K562 (cell line): ENCODE measurements around the gene STING1. TPM values are rescaled to one million over a fixed set of nuclear protein-coding genes. Genes with fewer than 3 reads are reported as not detected.

Experiments used
- ATAC-seq: fragments of 200-7000 bp; cut with Tn5 transposase; 3 replicates; pipeline ENCODE4 v1.9.1; 2020; ENCODE audit warnings: moderate library complexity
- BruUV-seq: library from RNA; stranded (reverse); fragments of 400-500 nt; replicated peaks from 2 replicates; lab custom pipeline; 2021; lab: Mats Ljungman, UMichigan
- CTCF ChIA-PET: fragments of 300-600 bp; formaldehyde crosslinking; extraction: SDS; loops from one replicate; lab custom pipeline; 2021; ENCODE audit warnings: low intra/inter-chr PET ratio; lab: Yijun Ruan, JAX
- POLR2A ChIA-PET: fragments of 300-600, 350-650 bp; sonication (Branson Sonifier 250); formaldehyde crosslinking; extraction: SDS; loops from one replicate; lab custom pipeline; 2021; ENCODE audit warnings: antibody characterized with exemption, inconsistent platforms; lab: Yijun Ruan, JAX
- DNase-seq, 4 experiments: peaks; one replicate each; pipeline versions ENCODE4 v3.0.0 to v3.0.0-alpha.2; 2011 to 2018; ENCODE audit warnings: low spot score in 3 of 4, mixed read lengths in 3 of 4; ENCODE audit errors: extremely low read depth in 1 of 4
- FAIRE-seq: peaks from 2 replicates; lab custom pipeline; 2011; peaks lifted over from hg19 to GRCh38; lab: Jason Lieb, UNC
- H2AFZ ChIP-seq: 2 replicates; pipeline ENCODE4 v1.6.0; 2011; ENCODE audit warnings: low read depth, low read length, control low read depth, inconsistent platforms
- H3K27ac ChIP-seq: fragments of 200-600 bp; 3 replicates; pipeline ENCODE4 v1.8.0; 2011; ENCODE audit warnings: low read depth, mild to moderate bottlenecking, control low read depth, inconsistent platforms, low read length, moderate library complexity, mixed read lengths; ENCODE audit errors: extremely low read depth
- H3K27me3 ChIP-seq, 2 experiments: fragments of 300-600 bp in 1 of 2; 2 replicates in 1 of 2; 3 replicates in 1 of 2; pipeline versions ENCODE4 v1.6.0 to v1.8.0; 2011; ENCODE audit warnings: inconsistent platforms in 2 of 2, low read length in 2 of 2, mild to moderate bottlenecking in 1 of 2, mixed read lengths in 1 of 2, moderate library complexity in 1 of 2; ENCODE audit not compliant: control insufficient read depth in 2 of 2, insufficient read depth in 2 of 2
- H3K36me3 ChIP-seq: fragments of 300-600 bp; 3 replicates; pipeline ENCODE4 v1.8.0; 2011; ENCODE audit warnings: mild to moderate bottlenecking, low read length, inconsistent platforms; ENCODE audit not compliant: control insufficient read depth, insufficient read depth
- H3K4me1 ChIP-seq, 2 experiments: fragments of 200-600 bp in 1 of 2; replicated peaks in 1 of 2; 2 replicates in 1 of 2; 3 replicates in 1 of 2; pipeline versions ENCODE4 v1.5.1 to v1.8.0; 2011; ENCODE audit warnings: inconsistent platforms in 2 of 2, low read length in 2 of 2, mild to moderate bottlenecking in 1 of 2, mixed read lengths in 1 of 2, moderate library complexity in 1 of 2; ENCODE audit not compliant: control insufficient read depth in 2 of 2, insufficient read depth in 2 of 2
- H3K4me2 ChIP-seq: 2 replicates; pipeline ENCODE4 v1.6.1; 2011; ENCODE audit warnings: low read length, control low read depth, inconsistent platforms, mixed read lengths; ENCODE audit not compliant: insufficient read depth
- H3K4me3 ChIP-seq: fragments of 200-600 bp; sonication (generic), shearing (Covaris generic); 2 replicates; pipeline ENCODE4 v1.5.1; 2016; ENCODE audit warnings: control low read depth, inconsistent platforms
- H3K79me2 ChIP-seq: fragments of 200-600 bp; 3 replicates; pipeline ENCODE4 v1.8.0; 2011; ENCODE audit warnings: low read length, inconsistent platforms; ENCODE audit not compliant: control insufficient read depth, insufficient read depth
- H3K9ac ChIP-seq, 2 experiments: 2 replicates each; pipeline versions ENCODE4 v1.6.0 to v1.6.1; 2011; ENCODE audit warnings: low read depth in 2 of 2, low read length in 2 of 2, control low read depth in 1 of 2, inconsistent platforms in 1 of 2, mild to moderate bottlenecking in 1 of 2, mixed read lengths in 1 of 2; ENCODE audit not compliant: insufficient read depth in 1 of 2
- H3K9me1 ChIP-seq: one replicate; pipeline ENCODE4 v1.6.0; 2011; ENCODE audit warnings: inconsistent platforms, mild to moderate bottlenecking, low read length, moderate library complexity; ENCODE audit not compliant: control insufficient read depth, insufficient read depth
- H3K9me3 ChIP-seq: replicated peaks from 2 replicates; pipeline ENCODE4 v1.5.1; 2011; ENCODE audit warnings: low read depth, low read length, inconsistent platforms; ENCODE audit not compliant: control insufficient read depth, insufficient read depth
- H4K20me1 ChIP-seq: replicated peaks from 2 replicates; pipeline ENCODE4 v1.6.1; 2011; ENCODE audit warnings: low read length, inconsistent platforms, mixed read lengths; ENCODE audit not compliant: control insufficient read depth, insufficient read depth
- ASH1L ChIP-seq: fragments of 450-650 bp; IDR thresholded peaks from 2 replicates; pipeline ENCODE4 v1.6.1; 2018; ENCODE audit warnings: borderline replicate concordance, mild to moderate bottlenecking, low read depth; ENCODE audit not compliant: partially characterized antibody
- BDP1 ChIP-seq: IDR thresholded peaks from 3 replicates; pipeline ENCODE4 v1.6.1; 2011; ENCODE audit not compliant: insufficient read length, insufficient read depth
- BRD4 ChIP-seq: fragments of 200-600 bp; sonication (generic); IDR thresholded peaks from 2 replicates; pipeline ENCODE4 v1.6.1; 2017; ENCODE audit warnings: inconsistent platforms
- FOXA3 ChIP-seq, 2 experiments: fragments of 450-650 bp in 1 of 2; sonication (generic) in 1 of 2; formaldehyde crosslinking; IDR thresholded peaks in 1 of 2; conservative IDR thresholded peaks in 1 of 2; 2 replicates each; pipeline versions ENCODE4 v1.4.0 to v1.8.0; 2020 to 2022; ENCODE audit warnings: mild to moderate bottlenecking in 2 of 2, missing genetic modification reagents in 1 of 2
- HDAC2 ChIP-seq: fragments of 450-650 bp; IDR thresholded peaks from 2 replicates; pipeline ENCODE4 v1.6.1; 2016; ENCODE audit warnings: mild to moderate bottlenecking
- PHB2 ChIP-seq: fragments of 450-650 bp; IDR thresholded peaks from 2 replicates; pipeline ENCODE4 v1.6.1; 2017; ENCODE audit warnings: low read depth
- SMARCE1 ChIP-seq: fragments of 450-650 bp; IDR thresholded peaks from 2 replicates; pipeline ENCODE4 v1.7.1; 2016; ENCODE audit warnings: mild to moderate bottlenecking
- TAL1 ChIP-seq: fragments of 450-650 bp; IDR thresholded peaks from 2 replicates; pipeline ENCODE4 v1.6.1; 2016; ENCODE audit warnings: mild to moderate bottlenecking
- TFAP4 ChIP-seq: sonication (generic); formaldehyde crosslinking; IDR thresholded peaks from 2 replicates; pipeline ENCODE4 v1.8.0; 2022; ENCODE audit warnings: missing genetic modification reagents, mild to moderate bottlenecking, moderate library complexity, borderline replicate concordance
- ZBTB5 ChIP-seq: fragments of 450-650 bp; IDR thresholded peaks from 2 replicates; pipeline ENCODE4 v1.6.1; 2017; ENCODE audit warnings: antibody characterized with exemption
- ZC3H11A ChIP-seq: IDR thresholded peaks from 2 replicates; pipeline ENCODE4 v1.6.1; 2012; ENCODE audit warnings: low read depth, low read length, improper control_type of control experiment
- ZNF384 ChIP-seq: IDR thresholded peaks from 2 replicates; pipeline ENCODE4 v1.6.1; 2012; ENCODE audit warnings: low read depth, low read length, improper control_type of control experiment
- ZNF518B ChIP-seq: fragments of 250-450 bp; sonication (Bioruptor Pico); IDR thresholded peaks from 2 replicates; pipeline ENCODE4 v1.5.0; 2021; ENCODE audit warnings: mild to moderate bottlenecking, moderate library complexity
- WGBS: fragments of 100-300 bp; shearing (Covaris generic); methylation state at CpG from one replicate; pipeline ENCODE4 v1.1.6; 2016; ENCODE audit warnings: low coverage, mixed read lengths; ENCODE audit not compliant: insufficient coverage; ENCODE audit errors: missing lambda C conversion rate; 5-methylcytosine and 5-hydroxymethylcytosine counted together
- in situ Hi-C: fragments of 300-500 bp; cut with MboI; formaldehyde crosslinking; loops from 4 replicates; pipeline ENCODE4 v1.15.0; 2018; ENCODE audit warnings: inconsistent platforms, mixed read lengths
- intact Hi-C: fragments of 100-400 bp; cut with micrococcal nuclease; formaldehyde crosslinking; loops from 2 replicates; pipeline ENCODE4 v1.14.2; 2022
- polyA plus RNA-seq, 8 experiments: library from polyadenylated mRNA; depleted of rRNA in 4 of 8; stranded (reverse) in 5 of 8; unstranded in 3 of 8; fragments of >200 nt; fragmentation: Nextera tagmentation in 2 of 8; fragmentation: Illumina TruSeq in 1 of 8; extraction: Ambion mirVana in 2 of 8; extraction: Trizol in 1 of 8; gene quantifications; 2 replicates each; pipeline versions ENCODE4 v1.2.1 to v1.2.3, GENCODE V29; 2011 to 2014; ENCODE audit warnings: inconsistent platforms in 1 of 8, missing spikeins in 1 of 8
- total RNA-seq, 7 experiments: library from RNA; depleted of rRNA in 6 of 7; stranded (reverse); fragments of >200 nt in 6 of 7; fragmentation: Illumina TruSeq in 2 of 7; extraction: Trizol in 2 of 7; gene quantifications; 2 replicates each; pipeline versions ENCODE4 v1.2.1 to v1.2.3, GENCODE V29; 2011 to 2021; ENCODE audit warnings: low replicate concordance in 1 of 7
- TF ChIP-seq, protein P1 (sequence below): fragments of 450-650 bp; IDR thresholded peaks from 2 replicates; pipeline ENCODE4 v1.6.1; 2016; ENCODE audit warnings: low read depth, mild to moderate bottlenecking, moderate library complexity
- TF ChIP-seq, protein P2 (sequence below): fragments of 450-650 bp; IDR thresholded peaks from 2 replicates; pipeline ENCODE4 v1.6.1; 2018; ENCODE audit warnings: mild to moderate bottlenecking, low read depth; ENCODE audit not compliant: partially characterized antibody

STING1 gene
- total and polyA plus RNA-seq, 9 of the 15 experiments (the other 6 are each of a cell fraction or from before 2014, with no cell fraction given), result 20.8 to 69.1 (median 44.7) TPM

DNA sequence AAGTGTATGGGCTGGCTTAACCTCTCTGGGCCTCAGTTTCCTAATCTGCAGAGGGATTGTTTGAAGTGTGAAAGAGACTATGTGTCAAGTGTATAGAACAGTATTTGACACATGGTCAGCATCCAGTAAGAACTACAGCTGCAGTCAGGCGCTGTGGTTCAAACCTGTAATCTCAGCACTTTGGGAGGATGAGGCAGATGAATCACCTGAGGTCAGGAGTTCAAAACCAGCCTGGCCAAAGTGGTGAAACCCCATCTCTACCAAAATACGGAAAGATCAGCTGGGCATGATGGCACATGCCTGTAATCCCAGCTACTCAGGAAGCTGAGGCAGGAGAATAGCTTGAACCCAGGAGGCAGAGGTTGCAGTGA is 31.9 kb upstream of the STING1 start:
- Histone ChIP-seq H4K20me1 (no peaks in the 10 kb centered on the region), H3K9ac (no peak overlapping the region), H3K27me3 (no peaks in the 10 kb centered on the region), H3K4me2 (no peak overlapping the region), H3K9me1 (no peaks in the 10 kb centered on the region), H3K79me2 (no peaks in the 10 kb centered on the region), H3K27ac (no peak overlapping the region), H3K9me3 (no peaks in the 10 kb centered on the region), H3K4me3 (no peak overlapping the region), H3K36me3 (peaks cover 31% of the 10 kb centered on the region; the same call in 2 of the 3 replicates), H3K4me1 (peaks cover 14 to 17% of the 10 kb centered on the region in 2 experiments), H2AFZ (no peak overlapping the region)
- BruUV-seq, result no TSS peak
- in situ Hi-C loops (no loop called here), intact Hi-C loops (no loop called here)
- DNase-seq, result no peak
- FAIRE-seq, result no peak
- no peak for ATAC-seq
- 49% methylated on average over 2 of the region's 2 CpGs for WGBS
- CTCF ChIA-PET, result interaction anchor here (2.8 kb wide), 1 partner anchor 93 kb away, joined by 25 read pairs; no protein-coding TSS in a partner anchor
- POLR2A ChIA-PET, result interaction anchor here (3.5 kb wide), 1 partner anchor 11 kb away, joined by 24 read pairs; no protein-coding TSS in a partner anchor
- TF ChIP-seq TAL1 (no peak), ASH1L (no peak), ZBTB5 (no peak), ZNF518B (no peak), SMARCE1 (no peak), HDAC2 (no peak), PHB2 (no peak), BRD4 (no peak), TFAP4 (CRISPR knock-in tag) (no peak), FOXA3 (CRISPR knock-in tag; conservative IDR thresholded peaks at IDR 0.05 in 1 of 2, IDR thresholded peaks at IDR 0.05 in 1 of 2) (no peak), BDP1 (no peak), ZNF384 (no peak), ZC3H11A (no peak)
- TF ChIP-seq, protein P1, sequence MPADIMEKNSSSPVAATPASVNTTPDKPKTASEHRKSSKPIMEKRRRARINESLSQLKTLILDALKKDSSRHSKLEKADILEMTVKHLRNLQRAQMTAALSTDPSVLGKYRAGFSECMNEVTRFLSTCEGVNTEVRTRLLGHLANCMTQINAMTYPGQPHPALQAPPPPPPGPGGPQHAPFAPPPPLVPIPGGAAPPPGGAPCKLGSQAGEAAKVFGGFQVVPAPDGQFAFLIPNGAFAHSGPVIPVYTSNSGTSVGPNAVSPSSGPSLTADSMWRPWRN, result no peak
- TF ChIP-seq, protein P2, sequence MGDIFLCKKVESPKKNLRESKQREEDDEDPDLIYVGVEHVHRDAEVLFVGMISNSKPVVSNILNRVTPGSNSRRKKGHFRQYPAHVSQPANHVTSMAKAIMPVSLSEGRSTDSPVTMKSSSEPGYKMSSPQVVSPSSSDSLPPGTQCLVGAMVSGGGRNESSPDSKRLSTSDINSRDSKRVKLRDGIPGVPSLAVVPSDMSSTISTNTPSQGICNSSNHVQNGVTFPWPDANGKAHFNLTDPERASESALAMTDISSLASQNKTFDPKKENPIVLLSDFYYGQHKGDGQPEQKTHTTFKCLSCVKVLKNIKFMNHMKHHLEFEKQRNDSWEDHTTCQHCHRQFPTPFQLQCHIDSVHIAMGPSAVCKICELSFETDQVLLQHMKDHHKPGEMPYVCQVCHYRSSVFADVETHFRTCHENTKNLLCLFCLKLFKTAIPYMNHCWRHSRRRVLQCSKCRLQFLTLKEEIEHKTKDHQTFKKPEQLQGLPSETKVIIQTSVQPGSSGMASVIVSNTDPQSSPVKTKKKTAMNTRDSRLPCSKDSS, result no peak
